HUES48 (cell line): ENCODE results near the gene CD28.
"Not testable (repeated sequence)": the region's sequence is repeated elsewhere in the genome, so short reads cannot be mapped to it uniquely, and the experiment has no call there.

ENCODE experiments used
- H3K27ac ChIP-seq: one replicate; pipeline ENCODE4 v1.7.0; 2013; ENCODE audit warnings: low read depth, low read length, inconsistent platforms
- H3K27me3 ChIP-seq: 2 replicates; pipeline ENCODE4 v1.6.1; 2013; ENCODE audit warnings: mild to moderate bottlenecking, low read length; ENCODE audit not compliant: control insufficient read depth, insufficient read depth
- H3K36me3 ChIP-seq: 2 replicates; pipeline ENCODE4 v1.6.1; 2013; ENCODE audit warnings: low read length; ENCODE audit not compliant: control insufficient read depth, insufficient read depth
- H3K4me1 ChIP-seq: 2 replicates; pipeline ENCODE4 v1.6.1; 2013; ENCODE audit warnings: mild to moderate bottlenecking, low read length; ENCODE audit not compliant: control insufficient read depth, insufficient read depth
- H3K4me3 ChIP-seq: 2 replicates; pipeline ENCODE4 v1.5.1; 2013; ENCODE audit warnings: mild to moderate bottlenecking, low read depth, low read length
- H3K9ac ChIP-seq: 2 replicates; pipeline ENCODE4 v1.6.1; 2013; ENCODE audit warnings: mild to moderate bottlenecking, low read depth, low read length, moderate library complexity
- H3K9me3 ChIP-seq: 2 replicates; pipeline ENCODE4 v1.6.1; 2013; ENCODE audit warnings: low read length; ENCODE audit not compliant: control insufficient read depth, insufficient read depth

The CD28 gene

GRCh38 chr2:203698410-203698809, 8.0 kb upstream of the CD28 start:
- not testable (repeated sequence) for H3K4me1 ChIP-seq, H3K9me3 ChIP-seq, H3K27me3 ChIP-seq

DNA sequence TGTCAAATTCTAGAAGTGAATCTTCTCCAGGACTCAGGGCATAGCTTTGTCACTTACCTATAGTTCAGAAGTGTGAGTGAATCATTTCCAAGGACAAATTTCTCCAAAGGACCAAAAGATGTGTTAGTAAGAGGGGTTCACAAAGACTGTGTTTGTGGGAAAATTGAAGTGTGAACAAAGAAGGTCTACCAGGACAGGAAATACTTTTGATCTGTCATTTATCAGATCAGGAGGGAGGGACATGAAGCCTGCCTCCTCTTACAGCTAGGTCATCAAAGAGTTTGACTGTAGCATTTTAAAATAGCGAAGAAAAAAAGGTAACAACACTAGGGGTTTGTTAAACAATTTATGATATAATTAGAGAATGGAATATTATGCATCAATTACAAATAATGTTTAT, 2.0 kb upstream of the CD28 start:
- no peaks in the 10 kb centered on the region for H3K27me3 ChIP-seq
- no peaks in the 10 kb centered on the region for H3K9me3 ChIP-seq
- H3K36me3 ChIP-seq, result no peaks in the 10 kb centered on the region
- no peak overlapping the region for H3K27ac ChIP-seq
- H3K4me3 ChIP-seq, result no peak overlapping the region
- H3K9ac ChIP-seq, result no peak overlapping the region
- H3K4me1 ChIP-seq, result no peaks in the 10 kb centered on the region

More at GRCh38 chr2:203698410-203698809, 8.0 kb upstream of the CD28 start:
- H3K4me3 ChIP-seq, H3K36me3 ChIP-seq, H3K9ac ChIP-seq, H3K27ac ChIP-seq: not testable (repeated sequence)

GRCh38 chr2:203705178-203705577, 1.3 kb upstream of the CD28 start:
- no peak overlapping the region for H3K9ac ChIP-seq
- H3K4me1 ChIP-seq, result no peaks in the 10 kb centered on the region
- no peak overlapping the region for H3K27ac ChIP-seq

DNA sequence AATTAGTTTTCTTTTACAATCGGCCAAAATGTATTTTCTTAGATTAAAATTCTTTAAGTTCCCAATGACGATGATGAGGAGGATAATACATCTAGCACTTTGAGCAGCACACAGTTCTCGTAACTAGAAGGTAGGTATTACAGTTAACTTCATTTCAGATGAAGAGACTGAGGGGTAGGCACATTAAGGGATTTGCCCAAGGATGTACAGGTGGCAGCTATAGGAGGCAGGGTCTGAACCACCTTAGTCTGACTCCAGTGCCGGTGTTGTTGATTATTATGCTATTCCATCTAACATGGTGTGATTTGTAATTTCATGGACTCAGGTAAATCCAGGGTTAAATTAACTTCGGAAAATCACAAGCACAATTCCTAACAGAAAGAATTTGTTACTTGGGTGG, 1.1 kb downstream of the CD28 start:
- no peak overlapping the region for H3K4me3 ChIP-seq
- no peaks in the 10 kb centered on the region for H3K4me1 ChIP-seq
- H3K36me3 ChIP-seq, result no peaks in the 10 kb centered on the region
- H3K9me3 ChIP-seq, result no peaks in the 10 kb centered on the region
- no peaks in the 10 kb centered on the region for H3K27me3 ChIP-seq
- no peak overlapping the region for H3K9ac ChIP-seq
- no peak overlapping the region for H3K27ac ChIP-seq

More at GRCh38 chr2:203705178-203705577, 1.3 kb upstream of the CD28 start:
- H3K4me3 ChIP-seq, result no peak overlapping the region
- H3K9me3 ChIP-seq, result no peaks in the 10 kb centered on the region
- no peaks in the 10 kb centered on the region for H3K27me3 ChIP-seq
- H3K36me3 ChIP-seq, result no peaks in the 10 kb centered on the region

- no peaks in the 10 kb centered on the region for H3K36me3 ChIP-seq
- H3K9me3 ChIP-seq, result no peaks in the 10 kb centered on the region
- no peak overlapping the region for H3K27ac ChIP-seq
- H3K9ac ChIP-seq, result no peak overlapping the region
- no peak overlapping the region for H3K4me3 ChIP-seq
- H3K4me1 ChIP-seq, result no peaks in the 10 kb centered on the region
- H3K27me3 ChIP-seq, result no peaks in the 10 kb centered on the region
Observed at GRCh38 chr2:203708846-203709396, 2.5 kb downstream of the CD28 start.

DNA sequence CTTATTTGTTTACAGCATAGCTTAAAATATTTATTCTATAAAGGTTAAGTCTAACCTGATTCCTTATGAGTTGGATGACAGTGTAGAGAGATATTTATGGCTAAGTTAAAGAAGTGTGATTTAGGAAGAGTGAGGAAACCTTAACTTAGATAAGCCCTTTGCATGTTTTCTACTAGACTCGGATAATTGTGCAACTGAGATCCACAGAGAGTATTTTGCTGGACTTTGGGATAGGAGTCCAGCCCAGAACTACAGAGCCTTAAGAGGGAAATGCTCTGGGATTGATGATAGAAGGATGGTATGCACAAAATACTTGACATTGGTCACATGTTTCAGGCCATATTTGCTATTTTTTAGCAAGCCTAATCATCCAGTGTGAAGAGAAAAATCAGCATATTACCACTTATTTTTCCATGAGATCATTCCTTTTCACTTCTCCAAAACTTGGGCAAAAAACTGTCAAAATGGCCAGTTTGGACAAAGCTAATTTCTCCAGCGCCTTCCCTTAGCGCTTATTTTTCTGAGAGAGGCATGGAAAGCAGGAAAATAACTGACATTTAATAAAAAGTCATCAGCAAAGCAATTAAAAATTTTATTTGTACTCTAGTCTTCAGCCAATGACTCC, 3.1 kb downstream of the CD28 start:
- Histone ChIP-seq H3K4me3 (no peak overlapping the region), H3K36me3 (no peaks in the 10 kb centered on the region), H3K27me3 (no peaks in the 10 kb centered on the region), H3K4me1 (no peaks in the 10 kb centered on the region), H3K9ac (no peak overlapping the region), H3K27ac (no peak overlapping the region), H3K9me3 (no peaks in the 10 kb centered on the region)

DNA sequence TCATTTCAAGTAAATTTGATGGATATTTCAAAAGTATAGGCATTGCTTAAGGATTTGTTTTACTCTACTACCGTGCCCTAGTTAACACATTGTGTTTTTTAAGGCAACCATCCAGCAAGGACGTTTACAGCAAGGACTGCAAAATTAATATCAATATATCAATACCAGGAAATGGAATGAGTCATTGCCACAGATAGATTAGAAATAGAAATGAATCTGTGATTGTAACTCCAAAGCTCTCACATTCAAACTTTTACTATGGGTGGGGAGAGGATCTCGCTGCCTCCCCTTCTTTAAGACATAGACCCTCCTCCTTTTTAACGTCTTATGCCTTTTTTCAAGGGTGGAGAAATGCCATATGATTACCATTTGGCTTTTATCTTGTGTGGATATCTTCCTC, 3.8 kb downstream of the CD28 start:
- Histone ChIP-seq H3K4me1 (no peaks in the 10 kb centered on the region), H3K36me3 (no peaks in the 10 kb centered on the region), H3K9ac (no peak overlapping the region), H3K27me3 (no peaks in the 10 kb centered on the region), H3K27ac (no peak overlapping the region), H3K9me3 (no peaks in the 10 kb centered on the region), H3K4me3 (no peak overlapping the region)

GRCh38 chr2:203710952-203711351, 4.5 kb downstream of the CD28 start:
- Histone ChIP-seq H3K9me3 (no peaks in the 10 kb centered on the region), H3K27me3 (no peaks in the 10 kb centered on the region), H3K4me1 (no peaks in the 10 kb centered on the region), H3K4me3 (no peak overlapping the region), H3K36me3 (no peaks in the 10 kb centered on the region), H3K9ac (no peak overlapping the region), H3K27ac (no peak overlapping the region)

DNA sequence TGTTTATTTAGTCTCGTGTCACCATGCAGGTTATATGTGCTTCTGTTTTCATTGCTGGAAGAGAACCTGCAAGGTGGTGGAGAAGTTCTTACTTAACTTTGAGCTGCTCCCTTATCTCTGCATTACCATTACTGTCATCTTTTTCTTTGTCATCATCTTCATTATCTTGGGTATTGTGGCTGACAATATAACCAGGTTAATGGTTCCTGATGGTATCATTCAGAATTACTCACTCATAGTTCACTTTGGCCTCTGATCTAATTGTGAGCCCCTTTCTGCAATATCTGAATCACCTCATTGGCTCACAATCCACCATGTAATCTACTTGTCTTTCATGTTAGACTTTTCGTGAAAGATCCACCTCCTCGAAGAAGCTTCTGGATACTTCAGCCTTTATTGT, 5.0 kb downstream of the CD28 start:
- Histone ChIP-seq H3K27ac (no peak overlapping the region), H3K27me3 (no peaks in the 10 kb centered on the region), H3K4me3 (no peak overlapping the region), H3K9me3 (no peaks in the 10 kb centered on the region), H3K36me3 (no peaks in the 10 kb centered on the region), H3K9ac (no peak overlapping the region), H3K4me1 (no peaks in the 10 kb centered on the region)

- Histone ChIP-seq H3K4me1 (no peaks in the 10 kb centered on the region), H3K4me3 (no peak overlapping the region), H3K27ac (no peak overlapping the region), H3K9ac (no peak overlapping the region), H3K36me3 (no peaks in the 10 kb centered on the region), H3K9me3 (no peaks in the 10 kb centered on the region), H3K27me3 (no peaks in the 10 kb centered on the region)
Observed at GRCh38 chr2:203713381-203713780, 6.9 kb downstream of the CD28 start.

- H3K9ac ChIP-seq, result no peak overlapping the region
- H3K9me3 ChIP-seq, result no peaks in the 10 kb centered on the region
- no peaks in the 10 kb centered on the region for H3K36me3 ChIP-seq
- no peaks in the 10 kb centered on the region for H3K27me3 ChIP-seq
- H3K4me3 ChIP-seq, result no peak overlapping the region
- H3K4me1 ChIP-seq, result 0 out of 2 replicates have a peak, but pooled peaks cover under 1% of the 10 kb centered on the region
- H3K27ac ChIP-seq, result no peak overlapping the region
Observed at GRCh38 chr2:203714112-203714511, 7.7 kb downstream of the CD28 start.
